Stimulated activated CD4-positive, alpha-beta T cell treated with anti-CD3 and anti-CD28 coated beads, Interleukin-1b, Interleukin-23, amount 100 ng/mL, for 48 hours (primary cell): ENCODE results near the gene PXDN.

Experiments used
- DNase-seq: peaks from one replicate; pipeline ENCODE4 v3.0.0-alpha.2; 2020

PXDN gene

GRCh38 chr2:1607236-1607920, 136.9 kb downstream of the PXDN start:
- no peak for DNase-seq

DNA sequence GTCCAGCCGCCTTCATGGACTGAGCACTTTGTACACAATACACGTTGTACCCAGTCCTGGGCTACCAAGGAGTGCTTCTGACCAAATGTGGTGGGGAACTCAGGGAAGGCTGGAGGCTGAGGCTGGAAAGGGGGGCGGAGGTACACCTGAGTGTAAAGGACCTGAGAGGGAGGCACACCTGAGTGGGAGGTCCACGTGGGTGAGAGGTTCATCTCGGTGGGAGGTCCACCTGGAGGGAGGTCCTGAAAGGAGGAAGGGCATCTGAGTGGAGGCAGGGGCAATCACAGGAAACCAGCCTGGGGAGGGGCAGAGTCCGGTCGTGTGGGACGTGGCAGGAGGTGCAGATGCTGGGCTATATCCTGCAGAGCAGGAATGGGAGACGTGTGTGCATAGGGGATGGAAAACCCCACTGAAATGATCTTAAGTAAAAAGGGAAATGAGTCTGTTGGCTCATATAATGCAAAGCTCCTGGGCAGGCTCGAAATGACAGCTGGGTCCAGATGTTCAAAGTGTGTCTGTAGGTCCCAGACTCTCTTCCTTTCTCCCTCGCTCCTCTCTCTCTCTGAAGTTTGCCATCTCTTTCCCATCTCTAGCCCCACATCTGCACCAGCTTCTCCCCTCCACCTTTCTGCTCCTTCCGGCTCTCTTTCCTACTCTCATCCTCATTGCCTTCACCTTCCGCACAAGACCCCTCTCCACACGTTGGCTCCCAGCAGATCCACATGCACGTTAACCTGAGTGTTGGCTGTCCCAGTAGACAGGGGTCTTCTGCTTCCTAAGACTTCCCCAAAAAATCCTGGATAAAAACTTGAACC, 137.7 kb downstream of the PXDN start:
- DNase-seq = no peak

DNA sequence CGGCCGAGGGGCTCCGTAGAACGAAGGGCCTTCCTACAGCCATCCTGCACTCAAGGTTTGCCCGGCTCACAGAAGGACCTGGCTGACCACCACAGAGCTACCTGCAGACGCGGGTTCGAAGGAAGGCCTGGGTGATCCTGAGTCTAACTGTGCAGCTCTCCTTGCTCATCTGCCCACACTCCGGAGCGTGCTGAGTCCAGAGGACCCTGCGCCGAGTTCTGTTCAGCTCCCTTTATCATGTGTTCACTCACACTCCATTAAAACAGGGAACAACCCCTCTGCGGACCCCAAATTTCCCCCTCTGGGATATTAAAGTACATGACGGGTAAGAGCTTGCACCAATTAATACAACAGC, 138.3 kb downstream of the PXDN start:
- no peak for DNase-seq

GRCh38 chr2:1605102-1606045, 138.9 kb downstream of the PXDN start:
- no peak for DNase-seq

DNA sequence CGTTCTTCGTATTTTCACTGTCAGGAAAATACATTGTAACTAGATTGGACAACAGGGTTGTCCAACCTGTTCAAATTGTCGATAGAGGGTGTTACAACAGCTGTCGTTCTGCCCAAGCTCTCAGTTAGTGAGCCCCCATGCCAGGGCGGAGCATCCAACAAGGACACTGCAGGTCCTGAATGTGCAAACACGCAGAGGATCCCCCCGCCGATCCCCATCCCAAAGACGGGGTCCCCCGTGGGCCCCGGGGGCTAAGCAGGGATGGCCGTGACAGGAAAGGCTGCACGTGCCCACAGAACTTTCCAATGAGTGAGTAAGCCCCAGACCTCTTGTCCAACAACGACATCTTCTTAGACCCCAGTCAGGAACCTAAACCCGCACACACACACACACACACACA, 140.8 kb downstream of the PXDN start:
- no peak for DNase-seq

GRCh38 chr2:1603059-1603458, 141.3 kb downstream of the PXDN start:
- DNase-seq = no peak

DNA sequence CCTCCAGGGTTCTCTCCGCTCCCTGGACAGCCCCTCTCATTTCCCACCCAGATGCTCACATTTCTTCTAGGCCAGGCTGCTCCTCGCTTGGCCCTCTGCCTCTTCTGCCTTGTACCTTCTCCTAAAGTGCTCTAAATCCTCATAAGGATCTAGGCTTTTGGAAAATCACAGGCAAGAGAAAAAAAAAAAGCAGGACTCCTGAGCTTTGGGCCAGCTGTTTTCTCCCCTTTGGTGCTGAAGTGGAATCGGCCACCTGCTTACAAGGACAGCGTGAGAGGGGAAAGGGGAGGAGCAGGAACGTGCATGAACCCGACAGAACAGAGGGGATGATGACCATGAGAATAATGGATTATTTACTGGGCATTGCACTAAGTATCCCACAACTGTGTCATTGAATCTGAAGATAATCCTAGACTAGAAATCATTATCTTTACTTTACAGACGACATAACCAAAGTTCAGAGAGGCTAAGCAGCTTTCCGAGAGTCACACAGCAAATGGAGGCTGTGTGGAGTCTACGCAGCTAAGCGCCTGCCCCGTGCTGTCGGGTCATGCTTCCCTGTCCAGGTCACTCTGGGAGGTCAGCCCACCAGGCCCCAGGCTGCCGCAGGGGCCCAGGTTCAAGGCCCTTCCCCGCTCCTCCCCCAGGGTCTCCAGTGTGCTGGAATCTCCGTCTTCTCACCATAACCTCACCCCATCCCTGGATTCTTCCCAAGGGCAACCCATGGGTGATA, 141.9 kb downstream of the PXDN start:
- DNase-seq = no peak

DNA sequence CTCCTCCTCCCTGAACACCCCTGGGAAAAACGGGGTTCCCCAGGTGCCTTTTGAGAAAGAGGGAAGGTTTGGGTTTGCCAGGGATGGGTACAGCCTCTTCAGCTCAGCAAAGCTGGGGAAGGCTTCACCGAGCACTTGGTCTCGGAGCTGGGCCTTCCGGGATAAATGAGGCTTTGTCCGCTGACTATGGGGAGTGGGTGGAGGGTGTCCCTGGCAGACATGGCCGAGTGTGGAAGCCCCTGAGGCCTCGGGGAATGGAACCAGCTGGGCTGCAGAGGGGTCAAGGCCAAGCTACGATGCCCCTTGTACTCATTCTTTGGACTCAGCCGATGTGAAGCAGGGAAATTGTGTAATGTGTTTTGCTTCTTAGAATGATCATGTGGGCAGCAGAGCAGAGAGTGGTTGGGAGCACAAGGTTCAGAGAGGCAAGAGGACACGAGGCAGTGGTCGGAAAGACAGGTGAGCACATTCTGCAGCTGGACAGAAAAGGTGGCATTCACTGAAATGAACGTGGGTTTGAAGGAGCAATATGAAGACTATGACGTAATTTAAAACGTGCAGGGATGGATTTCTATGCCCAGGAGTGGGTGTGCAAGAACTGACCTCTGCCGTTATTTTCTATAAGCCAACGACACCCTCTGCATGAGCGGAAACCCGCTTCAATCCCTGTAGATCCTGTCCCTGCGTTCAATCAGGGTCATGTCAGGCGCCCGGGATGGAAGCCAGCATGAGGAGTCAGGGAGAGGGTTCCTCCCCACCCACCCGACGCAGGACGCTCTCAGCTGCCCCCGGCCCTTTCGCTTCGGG, 142.6 kb downstream of the PXDN start:
- DNase-seq = no peak

DNA sequence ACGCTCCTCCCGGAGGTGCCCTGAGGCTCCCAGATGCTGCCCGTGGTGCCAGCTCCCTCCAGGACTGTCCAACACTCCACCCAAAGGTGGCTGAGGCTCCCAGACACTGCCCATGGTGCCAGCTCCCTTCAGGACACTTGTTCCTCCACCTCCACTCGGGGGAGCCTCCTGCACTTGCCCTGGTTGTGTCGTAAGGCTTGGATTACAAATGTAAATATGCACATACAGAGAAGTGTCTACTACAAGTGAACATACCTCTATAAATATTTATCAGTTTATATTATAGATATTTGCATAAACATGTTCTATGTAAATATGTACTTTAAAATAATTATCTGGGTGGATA, 143.3 kb downstream of the PXDN start:
- no peak for DNase-seq

- DNase-seq = no peak
These were observed 143.9 kb downstream of the PXDN start for GRCh38 chr2:1600191-1601066.

- no peak for DNase-seq
These were observed 144.8 kb downstream of the PXDN start for GRCh38 chr2:1599301-1600085.

- DNase-seq = no peak
These were observed 145.5 kb downstream of the PXDN start for GRCh38 chr2:1598800-1599199.

DNA sequence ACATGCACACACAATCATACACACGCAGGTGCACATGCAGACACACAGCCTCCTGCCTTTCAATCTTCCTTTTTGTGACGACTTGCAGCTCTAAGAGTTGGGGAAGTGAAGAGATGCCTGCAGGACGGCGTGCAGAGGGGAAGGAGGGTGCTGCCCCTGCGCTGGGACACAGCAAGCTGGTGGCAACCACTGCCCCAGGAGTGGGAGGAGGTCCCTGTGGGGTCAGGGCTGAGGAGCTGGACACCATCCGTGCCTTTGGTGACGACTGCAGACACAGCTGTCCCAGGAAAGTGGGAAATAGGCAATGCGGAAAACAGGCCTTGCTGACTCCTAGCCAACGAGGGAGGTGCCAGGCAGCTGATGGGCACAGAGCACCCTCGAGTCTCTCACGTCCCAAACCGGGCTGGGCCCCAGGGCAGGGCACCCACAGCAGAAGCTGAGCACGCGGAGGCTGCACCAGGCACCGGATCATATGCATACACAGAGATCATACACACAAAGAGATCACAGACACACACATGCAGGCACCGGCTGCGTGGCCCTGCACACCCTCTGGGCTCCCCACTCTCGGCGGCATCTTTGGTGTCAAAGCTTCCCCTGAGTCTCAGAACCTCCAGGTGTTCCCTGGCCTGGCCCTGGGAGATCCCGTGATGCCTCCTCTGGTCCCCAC, 146.1 kb downstream of the PXDN start:
- no peak for DNase-seq

- no peak for DNase-seq
These were observed 149.0 kb downstream of the PXDN start for GRCh38 chr2:1595274-1595673.

GRCh38 chr2:1594373-1595171, 149.7 kb downstream of the PXDN start:
- no peak for DNase-seq

GRCh38 chr2:1594123-1594372, 150.3 kb downstream of the PXDN start:
- DNase-seq = no peak

GRCh38 chr2:1593371-1594122, 150.8 kb downstream of the PXDN start:
- no peak for DNase-seq
